ENCODE results near the gene ATG2B. TPM values are rescaled to one million over a fixed set of nuclear protein-coding genes. Genes with fewer than 3 reads are reported as not detected.

Gene ATG2B
- 10 to 100 TPM; 14.7 to 15.4 TPM for total RNA-seq

DNA sequence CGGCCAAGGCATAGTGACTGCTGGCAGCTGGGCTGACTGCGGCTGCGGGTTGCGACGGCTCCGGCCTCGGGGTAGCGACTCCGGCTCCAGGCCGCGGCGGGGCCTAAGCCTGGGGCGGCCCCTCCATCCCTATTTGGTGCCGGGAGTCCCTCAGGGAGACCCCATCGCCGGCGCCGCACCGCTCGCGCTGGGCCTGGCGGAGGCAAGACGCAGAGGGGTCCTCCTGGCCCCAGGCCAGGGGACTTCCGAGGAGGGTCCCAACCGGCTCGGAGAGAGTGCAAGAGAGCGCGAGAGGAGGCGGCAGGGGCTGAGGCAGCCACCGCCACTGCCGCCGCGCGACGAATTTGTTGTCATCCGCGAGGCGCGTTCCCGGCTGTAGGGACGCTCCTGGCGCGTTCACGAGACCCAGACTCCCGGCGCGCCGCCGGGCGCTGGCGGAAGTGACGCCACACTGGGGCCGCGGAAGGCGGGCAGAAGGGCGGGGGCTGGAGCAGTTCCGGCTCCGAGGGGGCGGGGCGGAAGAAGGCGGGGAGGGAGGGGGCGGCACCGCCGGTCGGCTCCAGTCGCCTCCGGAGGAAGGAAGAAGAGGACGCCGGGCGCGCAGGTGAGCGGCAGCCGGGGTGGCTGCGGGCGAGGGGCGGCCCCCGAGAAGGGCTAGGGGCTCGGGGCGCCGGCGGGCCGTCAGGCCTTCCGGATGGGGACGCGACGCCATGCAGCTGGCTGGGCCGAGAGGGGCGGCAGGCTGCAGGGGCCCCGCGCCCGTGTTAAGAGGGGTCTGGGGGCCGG, at the start of gene ATG2B, which contains the start of gene GSKIP:
Gene ATG2B, minus strand, starts transcription at position 377 of the 786 bp plus-strand sequence. Its CDS starts 365 bp downstream, at position 12.
Gene GSKIP, plus strand, starts transcription at position 562 of the 786 bp plus-strand sequence. CDS start 18,722 bp downstream, outside the sequence.
- CTCF ChIA-PET: interaction anchor here (1.1 kb wide), 1 partner anchor 28 kb away, joined by 3 read pairs; no protein-coding TSS in a partner anchor
- DNase-seq (peak; percentile 97), ATAC-seq (peak; percentile 81)
- H3K4me3 Mint-ChIP-seq: peak within 1 kb of the TSS; percentile 80
- peaks cover 39% of the 10 kb centered on the region for H3K4me1 Mint-ChIP-seq
- no peaks in the 10 kb centered on the region for H3K9me3 Mint-ChIP-seq (ENCODE audit: low read depth)
- H3K36me3 Mint-ChIP-seq: peaks cover 5% of the 10 kb centered on the region
- H3K27ac Mint-ChIP-seq: peak within 1 kb of the TSS; percentile 86
- H3K27me3 Mint-ChIP-seq: no peaks in the 10 kb centered on the region

- Mint-ChIP-seq H3K4me1 (no peaks in the 10 kb centered on the region), H3K27me3 (peaks cover 9% of the 10 kb centered on the region), H3K36me3 (no peaks in the 10 kb centered on the region), H3K4me3 (no peak overlapping the region), H3K9me3 (ENCODE audit: low read depth) (no peaks in the 10 kb centered on the region), H3K27ac (no peak overlapping the region)
- ATAC-seq: no peak
- CTCF ChIA-PET: no interaction called here
- no peak for DNase-seq
These were observed 47.0 kb upstream of the ATG2B start for GRCh38 chr14:96410119-96410518.

DNA sequence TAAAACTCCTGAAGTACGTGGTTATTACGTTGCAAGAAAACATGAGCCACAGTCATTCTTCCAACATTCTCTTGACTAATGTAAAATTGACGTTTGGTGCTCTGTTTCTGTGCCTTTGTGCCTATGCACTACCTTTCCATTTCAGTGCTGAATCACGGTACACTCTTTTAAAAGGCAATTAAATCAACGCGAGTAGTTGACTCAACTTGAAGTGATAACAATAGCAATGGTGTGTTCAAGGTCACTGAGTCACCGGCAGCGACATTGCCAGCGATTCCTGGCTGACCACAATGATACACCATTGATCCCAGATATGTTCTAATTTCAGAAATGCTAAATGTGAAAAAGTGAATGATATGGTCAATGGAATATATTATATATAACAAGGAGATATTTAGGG, 46.6 kb upstream of the ATG2B start:
- Mint-ChIP-seq H3K4me3 (no peak overlapping the region), H3K9me3 (ENCODE audit: low read depth) (no peaks in the 10 kb centered on the region), H3K36me3 (no peaks in the 10 kb centered on the region), H3K27me3 (peaks cover 9% of the 10 kb centered on the region), H3K4me1 (no peaks in the 10 kb centered on the region), H3K27ac (no peak overlapping the region)
- ATAC-seq (no peak), DNase-seq (no peak)
- CTCF ChIA-PET: no interaction called here

DNA sequence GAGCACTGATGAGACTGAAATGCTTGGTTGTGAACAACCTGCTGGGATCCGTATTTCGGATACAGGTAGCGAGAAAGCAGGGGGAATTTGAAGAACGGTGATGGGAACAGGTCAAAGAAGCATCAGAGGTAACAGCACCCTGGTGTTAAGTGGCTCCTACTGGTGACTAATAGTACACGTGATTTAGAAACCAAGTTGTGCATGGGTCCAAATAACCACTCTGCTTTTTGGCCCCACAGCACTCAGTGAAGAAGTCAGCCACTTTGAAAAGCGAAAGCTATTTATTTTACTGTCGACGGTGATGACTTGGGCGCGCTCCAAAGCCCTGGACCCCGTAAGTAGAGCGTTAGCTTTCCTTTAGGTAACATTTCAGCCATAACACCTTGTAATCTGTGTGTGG, 45.5 kb upstream of the ATG2B start:
- Mint-ChIP-seq H3K4me1 (no peaks in the 10 kb centered on the region), H3K9me3 (ENCODE audit: low read depth) (no peaks in the 10 kb centered on the region), H3K36me3 (no peaks in the 10 kb centered on the region), H3K27me3 (peaks cover 11% of the 10 kb centered on the region), H3K4me3 (no peak overlapping the region), H3K27ac (no peak overlapping the region)
- CTCF ChIA-PET: no interaction called here
- ATAC-seq (no peak), DNase-seq (no peak)

GRCh38 chr14:96407935-96408570, 44.9 kb upstream of the ATG2B start:
- ATAC-seq (no peak), DNase-seq (no peak)
- Mint-ChIP-seq H3K4me1 (no peaks in the 10 kb centered on the region), H3K27me3 (peaks cover 7% of the 10 kb centered on the region), H3K27ac (no peak overlapping the region), H3K36me3 (no peaks in the 10 kb centered on the region), H3K4me3 (no peak overlapping the region), H3K9me3 (ENCODE audit: low read depth) (no peaks in the 10 kb centered on the region)
- CTCF ChIA-PET: no interaction called here

DNA sequence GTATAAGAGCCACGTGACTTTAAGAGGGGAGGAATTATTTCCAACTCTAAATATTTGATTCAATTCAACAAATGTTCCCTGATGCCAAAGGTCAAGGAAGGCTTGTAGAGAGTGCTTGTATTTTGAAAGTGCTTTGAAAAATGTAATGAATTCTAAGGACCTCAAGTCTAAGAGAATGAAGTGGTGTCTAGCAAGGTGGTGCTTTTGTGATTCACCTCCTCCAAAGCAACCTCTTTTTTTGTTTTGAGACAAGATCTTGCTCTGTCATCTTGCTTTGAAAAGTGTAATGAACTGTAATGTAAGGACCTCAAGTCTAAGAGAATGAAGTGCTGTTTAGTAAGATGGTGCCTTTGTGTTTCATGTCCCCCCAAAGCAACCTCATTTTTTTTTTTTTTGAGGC, 42.5 kb upstream of the ATG2B start:
- H3K27ac Mint-ChIP-seq: no peak overlapping the region
- no peak overlapping the region for H3K4me3 Mint-ChIP-seq
- CTCF ChIA-PET: no interaction called here
- no peaks in the 10 kb centered on the region for H3K9me3 Mint-ChIP-seq (ENCODE audit: low read depth)
- DNase-seq (no peak), ATAC-seq (no peak)
- no peaks in the 10 kb centered on the region for H3K36me3 Mint-ChIP-seq
- peaks cover 8% of the 10 kb centered on the region for H3K27me3 Mint-ChIP-seq
- H3K4me1 Mint-ChIP-seq: no peaks in the 10 kb centered on the region

GRCh38 chr14:96403409-96403808, 40.3 kb upstream of the ATG2B start:
- Mint-ChIP-seq H3K4me1 (no peaks in the 10 kb centered on the region), H3K27ac (no peak overlapping the region), H3K27me3 (peaks cover 10% of the 10 kb centered on the region), H3K4me3 (no peak overlapping the region), H3K9me3 (ENCODE audit: low read depth) (no peaks in the 10 kb centered on the region), H3K36me3 (no peaks in the 10 kb centered on the region)
- DNase-seq: no peak
- ATAC-seq: no peak
- CTCF ChIA-PET: no interaction called here

DNA sequence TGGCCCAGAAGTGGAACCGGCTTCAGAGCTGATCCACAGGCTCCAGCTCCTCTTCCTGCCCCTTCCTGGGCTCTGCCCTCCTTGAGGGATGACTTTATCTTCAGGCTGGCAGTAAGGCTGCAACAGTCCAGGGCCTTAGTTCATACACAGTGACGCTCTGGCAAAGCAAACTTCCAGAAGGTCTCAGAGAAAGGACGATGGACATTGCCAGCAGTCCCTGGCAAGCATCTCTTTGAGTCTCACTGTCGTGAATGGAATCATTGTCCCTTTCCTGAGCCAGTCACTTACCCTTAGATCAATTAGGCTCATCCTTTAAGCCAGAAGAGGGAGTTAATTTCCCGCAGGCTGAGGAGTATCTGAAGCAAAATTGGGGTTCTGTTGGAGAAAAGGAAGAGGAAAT, 37.4 kb upstream of the ATG2B start:
- CTCF ChIA-PET: no interaction called here
- Mint-ChIP-seq H3K27ac (no peak overlapping the region), H3K9me3 (ENCODE audit: low read depth) (no peaks in the 10 kb centered on the region), H3K36me3 (no peaks in the 10 kb centered on the region), H3K4me1 (no peaks in the 10 kb centered on the region), H3K4me3 (no peak overlapping the region), H3K27me3 (peaks cover 10% of the 10 kb centered on the region)
- DNase-seq: no peak
- ATAC-seq: no peak

GRCh38 chr14:96399405-96399804, 36.3 kb upstream of the ATG2B start:
- DNase-seq (no peak), ATAC-seq (no peak)
- Mint-ChIP-seq H3K9me3 (ENCODE audit: low read depth) (no peaks in the 10 kb centered on the region), H3K27me3 (peaks cover 13% of the 10 kb centered on the region), H3K4me1 (no peaks in the 10 kb centered on the region), H3K36me3 (no peaks in the 10 kb centered on the region), H3K4me3 (no peak overlapping the region), H3K27ac (no peak overlapping the region)
- CTCF ChIA-PET: no interaction called here

- CTCF ChIA-PET: no interaction called here
- Mint-ChIP-seq H3K36me3 (no peaks in the 10 kb centered on the region), H3K27ac (no peak overlapping the region), H3K27me3 (peaks cover 11% of the 10 kb centered on the region), H3K4me3 (no peak overlapping the region), H3K4me1 (no peaks in the 10 kb centered on the region), H3K9me3 (ENCODE audit: low read depth) (no peaks in the 10 kb centered on the region)
- DNase-seq (no peak), ATAC-seq (no peak)
These were observed 35.8 kb upstream of the ATG2B start for GRCh38 chr14:96398921-96399320.

DNA sequence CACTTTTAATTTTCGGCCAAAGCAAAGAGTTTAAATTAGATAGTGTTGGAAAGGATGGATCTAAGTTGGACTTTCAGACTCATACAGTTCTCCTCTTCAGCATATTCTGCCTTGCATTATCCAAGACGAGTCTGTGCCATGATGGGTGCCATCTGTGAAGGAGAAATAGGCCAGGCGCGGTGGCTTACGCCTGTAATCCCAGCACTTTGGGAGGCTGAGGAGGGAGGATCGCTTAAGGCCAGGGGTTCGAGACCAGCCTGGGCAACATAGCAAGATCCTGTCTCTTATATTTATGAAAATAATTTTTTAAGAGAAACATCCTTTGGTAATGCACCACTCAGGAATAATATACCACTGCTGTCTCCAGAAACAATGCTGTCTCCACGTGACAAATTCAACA, 35.3 kb upstream of the ATG2B start:
- Mint-ChIP-seq H3K9me3 (ENCODE audit: low read depth) (no peaks in the 10 kb centered on the region), H3K27ac (no peak overlapping the region), H3K27me3 (peaks cover 11% of the 10 kb centered on the region), H3K4me1 (no peaks in the 10 kb centered on the region), H3K4me3 (no peak overlapping the region), H3K36me3 (no peaks in the 10 kb centered on the region)
- CTCF ChIA-PET: interaction anchor here (0.6 kb wide), 1 partner anchor 124 kb away, joined by 3 read pairs; no protein-coding TSS in a partner anchor
- DNase-seq (no peak), ATAC-seq (no peak)

- peaks cover 12% of the 10 kb centered on the region for H3K27me3 Mint-ChIP-seq
- no peak overlapping the region for H3K27ac Mint-ChIP-seq
- no peak overlapping the region for H3K4me3 Mint-ChIP-seq
- CTCF ChIA-PET: no interaction called here
- no peaks in the 10 kb centered on the region for H3K36me3 Mint-ChIP-seq
- DNase-seq: no peak
- no peaks in the 10 kb centered on the region for H3K9me3 Mint-ChIP-seq (ENCODE audit: low read depth)
- no peak for ATAC-seq
- H3K4me1 Mint-ChIP-seq: peaks cover 9% of the 10 kb centered on the region
These were observed 31.1 kb upstream of the ATG2B start for GRCh38 chr14:96394047-96394815.

GRCh38 chr14:96393071-96393691, 30.0 kb upstream of the ATG2B start:
- DNase-seq (no peak), ATAC-seq (no peak)
- Mint-ChIP-seq H3K36me3 (no peaks in the 10 kb centered on the region), H3K4me1 (peaks cover 9% of the 10 kb centered on the region), H3K9me3 (ENCODE audit: low read depth) (no peaks in the 10 kb centered on the region), H3K27me3 (peaks cover 12% of the 10 kb centered on the region), H3K4me3 (peak overlapping the region; percentile 84), H3K27ac (no peak overlapping the region)
- CTCF ChIA-PET: interaction anchor here (1.2 kb wide), 1 partner anchor 22 kb away, joined by 3 read pairs; no protein-coding TSS in a partner anchor
